ENCODE data around the gene OBI1. TPM values are rescaled to one million over a fixed set of nuclear protein-coding genes. Genes with fewer than 3 reads are reported as not detected.

OBI1 gene
- total RNA-seq (2022; extraction: Qiagen RNA extraction; ENCODE audit: low read depth): 4.8 to 12.4 TPM (median 9.6 TPM) in 5 replicates

GRCh38 chr13:78658630-78659449, at the start of gene OBI1:
OBI1 (minus strand) TSS chr13:78659155; CDS start chr13:78659120, 35 bp downstream.

GRCh38 chr13:78603240-78603957, 55.6 kb downstream of the OBI1 start, which contains the start of gene POU4F1:
POU4F1 (minus strand) TSS chr13:78603552; CDS start chr13:78603326, 226 bp downstream.

Other genes with a start within 250 kb of the OBI1 start
- gene POU4F1, start 55.6 kb downstream of the OBI1 start, total RNA-seq (2022; extraction: Qiagen RNA extraction; ENCODE audit: low read depth): 0.66 to 1.0 TPM (median 0.79 TPM) in 5 replicates